Esophagus squamous epithelium (tissue), 5 donors: ENCODE measurements around the gene OPALIN. TPM values are rescaled to one million over a fixed set of nuclear protein-coding genes. Genes with fewer than 3 reads are reported as not detected.

Source experiments
- DNase-seq: peaks from one replicate; lab custom pipeline; 2025; lab: John Stamatoyannopoulos, UW
- H3K27ac ChIP-seq, 4 donors: fragments of 200-600 bp; sonication (generic); one replicate each; pipeline ENCODE4 v1.5.1; 2016 to 2019; ENCODE audit warnings: mild to moderate bottlenecking in 1 of 4
- H3K27me3 ChIP-seq, 4 donors: fragments of 200-600 bp; sonication (generic); 1 replicate in 3 of 4; 2 replicates in 1 of 4; pipeline versions ENCODE4 v1.5.1 to v1.6.0; 2017 to 2021; ENCODE audit warnings: antibody characterized with exemption in 1 of 4
- H3K36me3 ChIP-seq, 3 donors: fragments of 200-600 bp; sonication (generic); one replicate each; pipeline ENCODE4 v1.5.1; 2016 to 2019
- H3K4me1 ChIP-seq, 3 donors: fragments of 200-600 bp; sonication (generic); one replicate each; pipeline ENCODE4 v1.5.1; 2017 to 2019
- H3K4me3 ChIP-seq, 4 donors: fragments of 200-600 bp; sonication (generic); 1 replicate in 3 of 4; 2 replicates in 1 of 4; pipeline ENCODE4 v1.5.1; 2016 to 2019; ENCODE audit warnings: mild to moderate bottlenecking in 2 of 4, moderate library complexity in 1 of 4
- H3K9me3 ChIP-seq, 3 donors: fragments of 200-600 bp; sonication (generic); one replicate each; pipeline ENCODE4 v1.5.1; 2016 to 2019
- CTCF ChIP-seq, 6 experiments: fragments of 450-650 bp in 4 of 6; fragments of 200-600 bp in 2 of 6; sonication (generic) in 2 of 6; IDR thresholded peaks; one replicate each; pipeline ENCODE4 v1.5.1; 2016 to 2019; ENCODE audit warnings: antibody characterized with exemption in 6 of 6, mild to moderate bottlenecking in 4 of 6, moderate library complexity in 4 of 6
- POLR2A ChIP-seq, 4 donors: fragments of 450-650 bp; IDR thresholded peaks; one replicate each; pipeline ENCODE4 v1.6.1; 2017; ENCODE audit warnings: antibody characterized with exemption in 4 of 4, mild to moderate bottlenecking in 4 of 4, moderate library complexity in 3 of 4
- whole genome bisulfite sequencing, 2 donors: methylation state at CpG; one replicate each; pipeline ENCODE4 v1.1.5; 2018; 5-methylcytosine and 5-hydroxymethylcytosine counted together
- intact Hi-C: fragments of 100-400 bp; cut with DNase I; formaldehyde crosslinking; loops from one replicate; pipeline ENCODE4 v1.15.0; 2022
- total RNA-seq, 4 donors: library from RNA; depleted of rRNA; stranded (reverse); fragments of >200 nt; gene quantifications; one replicate each; pipeline ENCODE4 v1.1.0, GENCODE V29; 2016
- donor health status: DM: yes; HTN: yes; CAD: no.

OPALIN gene
- total RNA-seq, 4 donors from 2014 or later, result not detected

GRCh38 chr10:96371356-96371755, 12.6 kb upstream of the OPALIN start:
- intact Hi-C loops, result loop anchor here (10.0 kb wide), 1 partner anchor 653 kb away; no protein-coding TSS in a partner anchor
- peaks cover 0 to 23% (median 9%) of the 10 kb centered on the region in 3 donors for H3K4me1 ChIP-seq
- H3K36me3 ChIP-seq, result no peaks in the 10 kb centered on the region
- H3K4me3 ChIP-seq, result no peak overlapping the region
- TF ChIP-seq POLR2A (IDR thresholded peaks at IDR 0.05) (no peak), CTCF (IDR thresholded peaks at IDR 0.05) (no peak)
- 80 to 87% methylated on average over 5 of the region's 11 CpGs for WGBS, 2 donors
- peaks cover 0 to 50% (median 0%) of the 10 kb centered on the region in 4 donors for H3K27me3 ChIP-seq
- H3K27ac ChIP-seq, result no peak overlapping the region
- no peak for DNase-seq
- H3K9me3 ChIP-seq, result no peaks in the 10 kb centered on the region

- intact Hi-C loops, result loop anchor here (10.0 kb wide), 1 partner anchor 654 kb away; no protein-coding TSS in a partner anchor
- Histone ChIP-seq H3K36me3 (no peaks in the 10 kb centered on the region), H3K4me1 (peaks cover 0 to 22% (median 9%) of the 10 kb centered on the region in 3 donors), H3K9me3 (no peaks in the 10 kb centered on the region), H3K27ac (no peak overlapping the region), H3K27me3 (peaks cover 0 to 46% (median 0%) of the 10 kb centered on the region in 4 donors), H3K4me3 (no peak overlapping the region)
- TF ChIP-seq CTCF (IDR thresholded peaks at IDR 0.05), result peak; percentile 46 to 80 (median 60)
- no peak for TF ChIP-seq POLR2A (IDR thresholded peaks at IDR 0.05)
- 39 to 41% methylated on average over 10 to 14 of the region's 16 CpGs for WGBS, 2 donors
- no peak for DNase-seq
Observed at GRCh38 chr10:96370584-96371157, 11.9 kb upstream of the OPALIN start.

DNA sequence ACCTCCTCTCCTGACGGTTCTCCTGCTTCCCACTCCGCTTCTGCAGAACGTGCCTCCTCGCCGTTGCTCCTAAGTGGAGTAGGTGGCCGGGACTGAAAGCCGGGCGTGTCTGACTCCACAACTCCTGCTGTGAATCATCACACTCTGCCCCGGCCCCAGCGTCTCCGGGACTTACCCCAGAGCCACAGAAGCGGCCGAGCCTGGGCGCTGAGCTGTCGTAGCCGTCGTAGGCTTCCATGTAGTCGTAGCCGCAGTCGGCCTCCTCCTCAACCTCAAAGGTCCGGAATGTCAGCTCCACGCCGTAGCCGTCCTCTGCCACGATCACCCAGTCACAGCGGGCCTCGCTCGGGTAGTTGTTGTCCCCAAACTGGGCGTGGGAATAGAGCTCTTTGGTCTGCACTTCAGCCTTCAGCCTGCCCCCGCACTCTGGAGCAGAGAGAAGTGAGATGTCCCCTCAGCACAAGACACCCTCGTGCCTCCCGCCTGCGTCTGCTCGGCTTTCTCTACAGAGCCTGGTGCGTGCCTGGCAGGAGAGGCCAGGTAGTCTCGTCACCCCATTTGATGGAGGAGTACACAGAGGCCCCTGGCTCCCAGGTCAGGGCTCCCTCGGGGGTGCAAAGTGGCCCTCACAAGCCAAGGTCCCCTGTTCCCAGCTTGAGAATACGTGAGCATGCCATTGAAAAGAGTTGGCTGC, 11.2 kb upstream of the OPALIN start:
- 28 to 51% methylated on average over 8 to 11 of the region's 38 CpGs for WGBS, 2 donors
- TF ChIP-seq POLR2A (IDR thresholded peaks at IDR 0.05) (no peak), CTCF (IDR thresholded peaks at IDR 0.05) (no peak)
- H3K9me3 ChIP-seq, result no peaks in the 10 kb centered on the region
- no peak for DNase-seq
- peaks cover 0 to 15% (median 6%) of the 10 kb centered on the region in 3 donors for H3K4me1 ChIP-seq
- no peaks in the 10 kb centered on the region for H3K36me3 ChIP-seq
- intact Hi-C loops, result loop anchor here (10.0 kb wide), 1 partner anchor 655 kb away; no protein-coding TSS in a partner anchor
- peaks cover 0 to 42% (median 0%) of the 10 kb centered on the region in 4 donors for H3K27me3 ChIP-seq
- no peak overlapping the region for H3K27ac ChIP-seq
- H3K4me3 ChIP-seq, result no peak overlapping the region

- H3K4me3 ChIP-seq, result no peak overlapping the region
Observed at GRCh38 chr10:96368971-96369370, 10.2 kb upstream of the OPALIN start.

More at GRCh38 chr10:96368971-96369370, 10.2 kb upstream of the OPALIN start:
- peaks cover 0 to 8% (median 0%) of the 10 kb centered on the region in 3 donors for H3K4me1 ChIP-seq
- WGBS, 2 donors, result 88 to 92% methylated on average over 5 of the region's 5 CpGs
- H3K9me3 ChIP-seq, result no peaks in the 10 kb centered on the region
- H3K36me3 ChIP-seq, result no peaks in the 10 kb centered on the region
- intact Hi-C loops, result no loop called here
- DNase-seq, result no peak
- H3K27ac ChIP-seq, result no peak overlapping the region
- TF ChIP-seq CTCF (IDR thresholded peaks at IDR 0.05) (no peak), POLR2A (IDR thresholded peaks at IDR 0.05) (no peak)
- peaks cover 0 to 31% (median 0%) of the 10 kb centered on the region in 4 donors for H3K27me3 ChIP-seq
